OCI-LY3 (cell line): Measurements from ENCODE around the gene SP8.

Experiments
- H2AFZ ChIP-seq: fragments of 200-600, 300-600 bp; shearing (Covaris generic); 2 replicates; pipeline ENCODE4 v1.6.0; 2014; ENCODE audit warnings: antibody characterized with exemption, low read depth, low read length
- H3K27ac ChIP-seq: fragments of 200-600, 300-600 bp; sonication (generic); 2 replicates; pipeline ENCODE4 v1.5.1; 2014; ENCODE audit warnings: mild to moderate bottlenecking, low read length, moderate library complexity, mixed read lengths
- H3K27me3 ChIP-seq: fragments of 200-600, 300-600 bp; sonication (generic); 2 replicates; pipeline ENCODE4 v1.6.1; 2014; ENCODE audit warnings: low read depth, low read length, mixed read lengths
- H3K36me3 ChIP-seq: fragments of 200-600, 300-600 bp; sonication (generic); replicated peaks from 2 replicates; pipeline ENCODE3; 2014; ENCODE audit warnings: low read depth, low read length, mixed read lengths
- H3K4me1 ChIP-seq: fragments of 300-600, 200-600 bp; sonication (generic); 2 replicates; pipeline ENCODE4 v1.6.1; 2014; ENCODE audit warnings: low read length, mixed read lengths
- H3K4me2 ChIP-seq: fragments of 200-600, 300-600 bp; sonication (generic); 2 replicates; pipeline ENCODE4 v1.6.1; 2014; ENCODE audit warnings: low read length, mixed read lengths
- H3K4me3 ChIP-seq: fragments of 300-600, 200-600 bp; sonication (generic); 2 replicates; pipeline ENCODE4 v1.5.1; 2014; ENCODE audit warnings: antibody characterized with exemption, mild to moderate bottlenecking, low read length, moderate library complexity
- H3K79me2 ChIP-seq: fragments of 300-600, 200-600 bp; shearing (Covaris generic); 2 replicates; pipeline ENCODE4 v1.6.1; 2014; ENCODE audit warnings: mild to moderate bottlenecking, low read length, mixed read lengths
- H3K9ac ChIP-seq: fragments of 300-600, 200-600 bp; shearing (Covaris generic); 2 replicates; pipeline ENCODE4 v1.6.0; 2014; ENCODE audit warnings: mild to moderate bottlenecking, low read length, moderate library complexity
- H3K9me3 ChIP-seq: fragments of 200-600, 300-600 bp; shearing (Covaris generic); 2 replicates; pipeline ENCODE4 v1.6.1; 2014; ENCODE audit warnings: low read length, mixed read lengths; ENCODE audit not compliant: insufficient read depth
- H4K20me1 ChIP-seq: fragments of 200-600, 300-600 bp; sonication (generic); 2 replicates; pipeline ENCODE4 v1.6.1; 2016; ENCODE audit warnings: low read length, mixed read lengths; ENCODE audit not compliant: insufficient read depth
- CTCF ChIP-seq: fragments of 200-600, 300-600 bp; sonication (generic); IDR thresholded peaks from 2 replicates; pipeline ENCODE4 v1.5.1; 2014; ENCODE audit warnings: antibody characterized with exemption, low read length, low read depth
- EZH2phosphoT487 ChIP-seq: fragments of 200-600 bp; shearing (Covaris generic); IDR thresholded peaks from 2 replicates; pipeline ENCODE4 v1.6.1; 2018; ENCODE audit warnings: antibody characterized with exemption, mixed run types, low read depth

SP8 gene

GRCh38 chr7:20742913-20743312 is 43.8 kb downstream of the SP8 start:
- peaks cover 8% of the 10 kb centered on the region; the same call in 1 of the 2 replicates for H3K4me1 ChIP-seq
- H4K20me1 ChIP-seq: no peaks in the 10 kb centered on the region
- no peak for TF ChIP-seq EZH2phosphoT487
- no peak for TF ChIP-seq CTCF
- no peaks in the 10 kb centered on the region for H3K36me3 ChIP-seq
- H3K27me3 ChIP-seq: no peaks in the 10 kb centered on the region
- H3K4me2 ChIP-seq: peak overlapping the region; percentile 41
- H3K9ac ChIP-seq: no peak overlapping the region
- no peaks in the 10 kb centered on the region for H3K79me2 ChIP-seq
- H3K9me3 ChIP-seq: no peaks in the 10 kb centered on the region
- H3K27ac ChIP-seq: no peak overlapping the region
- no peak overlapping the region for H3K4me3 ChIP-seq
- H2AFZ ChIP-seq: no peak overlapping the region

- H3K9ac ChIP-seq: no peak overlapping the region
Measured at GRCh38 chr7:20741801-20742200, 44.9 kb downstream of the SP8 start.

GRCh38 chr7:20738518-20739481 is 47.9 kb downstream of the SP8 start:
- Histone ChIP-seq H3K9ac (no peak overlapping the region), H3K27me3 (no peaks in the 10 kb centered on the region), H3K4me1 (peaks cover 8% of the 10 kb centered on the region; the same call in 1 of the 2 replicates), H3K4me3 (peak overlapping the region; percentile 36), H3K9me3 (no peaks in the 10 kb centered on the region), H3K27ac (no peak overlapping the region), H2AFZ (peak overlapping the region; percentile 88), H3K79me2 (no peaks in the 10 kb centered on the region), H3K36me3 (no peaks in the 10 kb centered on the region), H3K4me2 (peak overlapping the region; percentile 59), H4K20me1 (no peaks in the 10 kb centered on the region)
- TF ChIP-seq EZH2phosphoT487 (no peak), CTCF (no peak)

More at GRCh38 chr7:20741801-20742200, 44.9 kb downstream of the SP8 start:
- Histone ChIP-seq H3K79me2 (no peaks in the 10 kb centered on the region), H3K4me1 (peaks cover 8% of the 10 kb centered on the region; the same call in 1 of the 2 replicates), H2AFZ (no peak overlapping the region), H3K4me3 (no peak overlapping the region), H3K27ac (no peak overlapping the region), H3K27me3 (no peaks in the 10 kb centered on the region), H3K36me3 (no peaks in the 10 kb centered on the region), H3K9me3 (no peaks in the 10 kb centered on the region), H3K4me2 (no peak overlapping the region), H4K20me1 (no peaks in the 10 kb centered on the region)
- no peak for TF ChIP-seq CTCF
- TF ChIP-seq EZH2phosphoT487: no peak

GRCh38 chr7:20737840-20738448 is 48.7 kb downstream of the SP8 start:
- H3K79me2 ChIP-seq: no peaks in the 10 kb centered on the region
- peak overlapping the region; percentile 36 for H3K4me3 ChIP-seq
- TF ChIP-seq CTCF: no peak
- TF ChIP-seq EZH2phosphoT487: no peak
- H3K36me3 ChIP-seq: no peaks in the 10 kb centered on the region
- H3K9me3 ChIP-seq: no peaks in the 10 kb centered on the region
- peak overlapping the region; percentile 59 for H3K4me2 ChIP-seq
- H4K20me1 ChIP-seq: no peaks in the 10 kb centered on the region
- peak overlapping the region; percentile 88 for H2AFZ ChIP-seq
- H3K27ac ChIP-seq: no peak overlapping the region
- H3K27me3 ChIP-seq: no peaks in the 10 kb centered on the region
- no peak overlapping the region for H3K9ac ChIP-seq
- H3K4me1 ChIP-seq: peaks cover 7% of the 10 kb centered on the region; the same call in 1 of the 2 replicates
